ENCODE measurements around the gene TULP4.

DNA sequence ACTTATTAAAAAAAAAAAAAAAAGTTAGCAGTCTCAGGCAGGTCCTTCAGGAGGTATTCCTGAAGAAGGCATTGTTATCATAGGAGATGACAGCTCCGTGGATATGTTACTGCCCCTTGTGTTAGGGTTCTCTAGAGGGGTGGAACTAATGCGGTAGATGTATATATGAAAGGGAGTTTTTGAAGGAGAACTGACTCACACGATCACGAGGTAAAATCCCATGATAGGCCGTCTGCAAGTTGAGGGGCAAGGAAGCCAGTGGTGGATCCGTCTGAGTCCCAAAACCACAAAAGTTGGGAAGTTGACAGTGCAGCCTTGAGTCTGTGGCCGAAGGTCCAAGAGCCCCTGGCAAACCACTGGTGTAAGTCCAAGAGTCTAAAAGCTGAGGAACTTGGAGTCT is 103.4 kb downstream of the TULP4 start:
- TF ChIP-seq CEBPB (IDR thresholded peaks at IDR 0.05; ENCODE audit: low read depth, low read length) (no peak), POLR2A (IDR thresholded peaks at IDR 0.05; ENCODE audit: control extremely low read depth in 1 of 2, low read depth in 2 of 2, low read length in 2 of 2) (no peak), JUN (IDR thresholded peaks at IDR 0.05; ENCODE audit: low read depth, low read length) (no peak)
- TF ChIP-seq, protein P1, sequence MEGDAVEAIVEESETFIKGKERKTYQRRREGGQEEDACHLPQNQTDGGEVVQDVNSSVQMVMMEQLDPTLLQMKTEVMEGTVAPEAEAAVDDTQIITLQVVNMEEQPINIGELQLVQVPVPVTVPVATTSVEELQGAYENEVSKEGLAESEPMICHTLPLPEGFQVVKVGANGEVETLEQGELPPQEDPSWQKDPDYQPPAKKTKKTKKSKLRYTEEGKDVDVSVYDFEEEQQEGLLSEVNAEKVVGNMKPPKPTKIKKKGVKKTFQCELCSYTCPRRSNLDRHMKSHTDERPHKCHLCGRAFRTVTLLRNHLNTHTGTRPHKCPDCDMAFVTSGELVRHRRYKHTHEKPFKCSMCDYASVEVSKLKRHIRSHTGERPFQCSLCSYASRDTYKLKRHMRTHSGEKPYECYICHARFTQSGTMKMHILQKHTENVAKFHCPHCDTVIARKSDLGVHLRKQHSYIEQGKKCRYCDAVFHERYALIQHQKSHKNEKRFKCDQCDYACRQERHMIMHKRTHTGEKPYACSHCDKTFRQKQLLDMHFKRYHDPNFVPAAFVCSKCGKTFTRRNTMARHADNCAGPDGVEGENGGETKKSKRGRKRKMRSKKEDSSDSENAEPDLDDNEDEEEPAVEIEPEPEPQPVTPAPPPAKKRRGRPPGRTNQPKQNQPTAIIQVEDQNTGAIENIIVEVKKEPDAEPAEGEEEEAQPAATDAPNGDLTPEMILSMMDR (IDR thresholded peaks at IDR 0.05; ENCODE audit: control extremely low read depth in 1 of 3, insufficient read depth in 1 of 3, low read depth in 1 of 3, low read length in 3 of 3), result no peak
